ENCODE data around the gene SAP30BP.

Gene SAP30BP

GRCh38 chr17:75743625-75744206 is 76.6 kb downstream of the SAP30BP start:
- FAIRE-seq = no peak

GRCh38 chr17:75748706-75749105 is 81.6 kb downstream of the SAP30BP start:
- no peak for FAIRE-seq

DNA sequence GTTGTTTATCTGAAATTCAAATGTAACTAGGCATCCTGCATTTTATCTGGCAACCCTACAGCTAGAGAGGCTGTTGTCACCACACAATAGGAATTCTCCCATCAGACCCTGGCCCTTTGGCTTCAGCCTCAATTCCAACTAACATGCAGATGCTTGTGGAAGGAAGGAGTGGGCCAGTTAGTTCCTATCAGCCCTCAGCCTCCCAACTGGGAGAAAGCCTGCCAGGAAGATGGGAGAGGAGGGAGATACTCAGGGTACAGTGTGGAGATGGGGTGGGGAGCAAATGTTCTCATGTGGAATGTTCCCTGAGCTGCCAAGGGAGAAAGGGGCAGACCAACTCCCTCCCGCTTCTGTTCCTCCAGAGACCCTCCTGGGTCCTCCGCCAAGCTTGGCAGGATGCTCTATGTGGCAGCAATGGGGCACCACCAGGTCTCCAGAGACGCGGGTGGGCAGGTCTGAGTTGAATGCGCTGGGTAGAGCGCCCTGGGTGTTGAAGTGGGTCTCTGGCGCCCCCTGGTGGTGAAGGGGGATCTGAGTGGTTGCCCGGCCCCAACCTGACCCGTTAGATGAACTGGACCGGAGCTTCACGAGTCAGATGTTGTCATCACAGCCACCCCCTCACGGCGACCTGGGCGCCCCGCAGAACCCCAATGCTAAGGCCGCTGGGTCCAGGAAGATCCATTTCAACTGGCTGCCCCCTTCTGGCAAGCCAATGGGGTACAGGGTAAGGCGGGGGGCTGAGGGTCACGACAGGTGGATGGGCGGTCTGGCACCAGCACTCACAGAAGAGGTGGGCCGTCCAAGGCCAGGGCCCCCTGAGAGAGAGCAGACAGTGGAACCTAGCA is 82.6 kb downstream of the SAP30BP start:
- no peak for FAIRE-seq

DNA sequence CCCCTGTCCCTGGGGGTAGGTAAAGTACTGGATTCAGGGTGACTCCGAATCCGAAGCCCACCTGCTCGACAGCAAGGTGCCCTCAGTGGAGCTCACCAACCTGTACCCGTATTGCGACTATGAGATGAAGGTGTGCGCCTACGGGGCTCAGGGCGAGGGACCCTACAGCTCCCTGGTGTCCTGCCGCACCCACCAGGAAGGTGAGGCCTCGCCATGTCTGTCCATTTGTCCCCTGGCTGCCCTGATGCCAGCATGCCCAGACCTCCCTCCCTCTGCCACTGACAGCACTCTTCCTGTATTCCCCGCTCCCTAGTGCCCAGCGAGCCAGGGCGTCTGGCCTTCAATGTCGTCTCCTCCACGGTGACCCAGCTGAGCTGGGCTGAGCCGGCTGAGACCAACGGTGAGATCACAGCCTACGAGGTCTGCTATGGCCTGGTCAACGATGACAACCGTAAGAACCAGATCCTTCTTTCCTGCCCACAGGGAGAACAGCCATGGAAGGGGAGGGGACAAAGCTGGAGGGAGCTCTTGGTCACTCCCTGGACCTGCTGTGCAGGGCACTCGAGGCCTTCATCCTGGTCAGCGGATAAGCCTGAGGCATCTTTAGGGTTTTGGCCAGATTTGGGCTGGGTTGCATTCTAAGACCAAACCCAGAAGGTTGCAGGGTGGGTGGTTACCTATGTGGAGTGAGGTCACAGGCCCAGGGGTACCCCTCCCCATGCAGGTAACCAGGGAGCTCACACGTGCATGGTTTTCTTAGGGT is 83.7 kb downstream of the SAP30BP start:
- no peak for FAIRE-seq

- FAIRE-seq = no peak
These were observed 84.7 kb downstream of the SAP30BP start for GRCh38 chr17:75751676-75752404.

GRCh38 chr17:75752405-75752709 is 85.2 kb downstream of the SAP30BP start:
- FAIRE-seq = no peak

GRCh38 chr17:75752802-75753513 is 85.8 kb downstream of the SAP30BP start:
- no peak for FAIRE-seq

GRCh38 chr17:75753514-75754377 is 86.6 kb downstream of the SAP30BP start:
- no peak for FAIRE-seq

- no peak for FAIRE-seq
These were observed 87.5 kb downstream of the SAP30BP start for GRCh38 chr17:75754378-75755204.

DNA sequence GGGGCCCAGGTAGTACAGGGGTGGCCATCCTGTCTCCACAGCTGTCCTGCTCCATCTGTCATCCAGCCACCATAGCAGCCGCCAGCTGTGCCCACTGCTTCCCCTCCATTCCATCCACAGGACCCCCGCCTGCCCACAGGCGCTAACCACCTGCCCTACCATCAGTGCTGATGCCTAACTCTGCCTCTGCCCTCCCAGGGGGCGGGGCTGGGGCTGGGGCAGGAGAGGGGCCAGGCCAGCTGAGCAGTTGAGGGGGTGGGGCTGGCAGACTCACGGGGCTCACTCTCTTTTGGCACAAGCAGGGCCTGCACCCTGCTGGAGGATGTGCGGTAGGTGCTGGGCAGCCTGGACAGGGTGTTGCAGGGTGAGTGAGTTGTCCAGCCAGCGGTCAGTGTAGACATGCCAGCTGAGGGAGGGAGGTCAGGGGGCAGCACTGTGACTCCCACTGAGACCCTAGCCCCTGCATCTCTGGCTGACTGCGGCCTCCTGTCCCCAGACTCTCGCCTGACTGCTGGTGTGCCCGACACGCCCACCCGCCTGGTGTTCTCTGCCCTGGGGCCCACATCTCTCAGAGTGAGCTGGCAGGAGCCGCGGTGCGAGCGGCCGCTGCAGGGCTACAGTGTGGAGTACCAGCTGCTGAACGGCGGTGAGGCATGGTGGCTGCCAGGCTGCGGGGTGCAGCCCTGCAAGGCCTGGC is 88.2 kb downstream of the SAP30BP start:
- no peak for FAIRE-seq

DNA sequence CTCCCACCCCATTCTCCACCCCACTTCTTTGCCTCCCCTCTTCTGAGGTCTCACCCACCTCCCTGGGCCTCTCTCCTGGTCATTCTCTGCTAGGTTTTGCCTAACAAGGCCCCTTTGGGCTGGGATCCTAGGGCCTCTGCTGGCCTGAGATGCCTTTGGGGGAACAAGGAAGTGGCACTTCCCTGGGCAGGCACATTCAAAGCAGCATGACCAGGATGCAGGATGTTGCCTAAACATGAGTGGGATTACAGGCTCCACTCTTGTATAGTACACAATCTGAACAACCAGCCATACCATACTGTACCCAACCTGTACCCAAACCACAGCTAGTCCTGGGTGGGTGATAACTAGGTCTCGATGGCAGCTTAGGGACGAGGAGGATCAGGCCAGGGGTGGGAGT is 88.9 kb downstream of the SAP30BP start:
- no peak for FAIRE-seq

DNA sequence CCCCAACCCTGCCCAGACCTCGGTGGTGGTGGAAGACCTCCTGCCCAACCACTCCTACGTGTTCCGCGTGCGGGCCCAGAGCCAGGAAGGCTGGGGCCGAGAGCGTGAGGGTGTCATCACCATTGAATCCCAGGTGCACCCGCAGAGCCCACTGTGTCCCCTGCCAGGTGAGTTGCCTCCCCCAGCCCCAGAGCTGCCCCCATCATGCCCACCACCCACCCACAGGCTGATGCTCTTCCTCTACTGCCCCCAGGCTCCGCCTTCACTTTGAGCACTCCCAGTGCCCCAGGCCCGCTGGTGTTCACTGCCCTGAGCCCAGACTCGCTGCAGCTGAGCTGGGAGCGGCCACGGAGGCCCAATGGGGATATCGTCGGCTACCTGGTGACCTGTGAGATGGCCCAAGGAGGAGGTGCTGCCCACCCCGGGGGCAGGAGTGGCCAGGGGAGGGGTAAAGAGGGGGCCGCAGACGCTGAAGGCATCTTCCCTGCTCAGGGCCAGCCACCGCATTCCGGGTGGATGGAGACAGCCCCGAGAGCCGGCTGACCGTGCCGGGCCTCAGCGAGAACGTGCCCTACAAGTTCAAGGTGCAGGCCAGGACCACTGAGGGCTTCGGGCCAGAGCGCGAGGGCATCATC is 89.4 kb downstream of the SAP30BP start:
- FAIRE-seq = no peak

GRCh38 chr17:75757086-75757681 is 90.0 kb downstream of the SAP30BP start:
- FAIRE-seq = no peak
